ENCODE results near the gene HPN.
"Not testable (repeated sequence)": the region's sequence is repeated elsewhere in the genome, so short reads cannot be mapped to it uniquely, and the experiment has no call there.

The HPN gene

GRCh38 chr19:35028600-35028885 lies 13.0 kb upstream of the HPN start:
- DNase-seq: not testable (repeated sequence)

GRCh38 chr19:35029275-35029736 lies 12.2 kb upstream of the HPN start:
- DNase-seq: not testable (repeated sequence)

- DNase-seq: no peak
These were observed 11.7 kb upstream of the HPN start for GRCh38 chr19:35029737-35030256.

GRCh38 chr19:35030257-35031071 lies 11.1 kb upstream of the HPN start, which contains the start of gene SCN1B:
Gene SCN1B, plus strand, starts transcription at chr19:35030470. Its CDS starts 351 bp downstream, at chr19:35030821.
- DNase-seq: peak; percentile 77

GRCh38 chr19:35031072-35031881 lies 10.2 kb upstream of the HPN start:
- no peak for DNase-seq

GRCh38 chr19:35032356-35032865 lies 9.1 kb upstream of the HPN start:
- DNase-seq: no peak

GRCh38 chr19:35033067-35034004 lies 8.2 kb upstream of the HPN start:
- DNase-seq: no peak

GRCh38 chr19:35034005-35034502 lies 7.5 kb upstream of the HPN start:
- DNase-seq: no peak

- DNase-seq: no peak
These were observed 6.7 kb upstream of the HPN start for GRCh38 chr19:35034588-35035382.

- DNase-seq: no peak
These were observed 3.6 kb upstream of the HPN start for GRCh38 chr19:35037716-35038622.

GRCh38 chr19:35038623-35039512 lies 2.7 kb upstream of the HPN start:
- DNase-seq: no peak

- DNase-seq: no peak
These were observed 1.4 kb upstream of the HPN start for GRCh38 chr19:35039881-35040825.

GRCh38 chr19:35040826-35041547 lies 534 bp upstream of the HPN start:
- DNase-seq: no peak

GRCh38 chr19:35042056-35042730 lies 672 bp downstream of the HPN start:
- DNase-seq: no peak

- DNase-seq: no peak
These were observed 1.6 kb downstream of the HPN start for GRCh38 chr19:35042954-35043604.

- no peak for DNase-seq
These were observed 2.4 kb downstream of the HPN start for GRCh38 chr19:35043906-35044305.
